Measurements from ENCODE around the gene LMBR1. TPM values are rescaled to one million over a fixed set of nuclear protein-coding genes. Genes with fewer than 3 reads are reported as not detected.

Gene LMBR1
- total RNA-seq, 3 donors from 2014 or later, result 40.5 to 56.3 (median 44.9) TPM

DNA sequence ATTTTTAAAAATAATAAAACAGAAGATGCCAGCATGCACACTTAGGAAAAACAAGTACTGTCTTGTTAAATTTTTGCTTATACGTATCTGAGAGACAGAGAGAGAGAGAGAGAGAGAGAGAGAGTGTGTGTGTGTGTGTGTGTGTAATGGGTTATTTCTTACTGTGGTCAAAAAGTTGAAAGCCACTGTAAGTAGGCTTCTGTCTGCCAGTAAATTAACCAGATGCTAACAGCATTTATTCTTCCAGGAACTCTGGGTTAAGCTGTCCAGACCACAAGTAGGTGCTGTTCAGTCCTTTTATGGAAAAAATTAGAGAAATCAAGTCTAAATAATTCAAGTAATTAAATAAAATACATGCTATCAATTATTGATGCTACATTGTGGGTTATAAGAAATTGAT is 212.7 kb downstream of the LMBR1 start:
- H3K4me3 ChIP-seq, result no peak overlapping the region
- ATAC-seq (no peak), DNase-seq (no peak)
- no peaks in the 10 kb centered on the region for H3K36me3 ChIP-seq (ENCODE audit: low read depth)
- no peaks in the 10 kb centered on the region for H3K9me3 ChIP-seq
- intact Hi-C loops (cut with DNase I, micrococcal nuclease), result no loop called here
- TF ChIP-seq, protein P1, sequence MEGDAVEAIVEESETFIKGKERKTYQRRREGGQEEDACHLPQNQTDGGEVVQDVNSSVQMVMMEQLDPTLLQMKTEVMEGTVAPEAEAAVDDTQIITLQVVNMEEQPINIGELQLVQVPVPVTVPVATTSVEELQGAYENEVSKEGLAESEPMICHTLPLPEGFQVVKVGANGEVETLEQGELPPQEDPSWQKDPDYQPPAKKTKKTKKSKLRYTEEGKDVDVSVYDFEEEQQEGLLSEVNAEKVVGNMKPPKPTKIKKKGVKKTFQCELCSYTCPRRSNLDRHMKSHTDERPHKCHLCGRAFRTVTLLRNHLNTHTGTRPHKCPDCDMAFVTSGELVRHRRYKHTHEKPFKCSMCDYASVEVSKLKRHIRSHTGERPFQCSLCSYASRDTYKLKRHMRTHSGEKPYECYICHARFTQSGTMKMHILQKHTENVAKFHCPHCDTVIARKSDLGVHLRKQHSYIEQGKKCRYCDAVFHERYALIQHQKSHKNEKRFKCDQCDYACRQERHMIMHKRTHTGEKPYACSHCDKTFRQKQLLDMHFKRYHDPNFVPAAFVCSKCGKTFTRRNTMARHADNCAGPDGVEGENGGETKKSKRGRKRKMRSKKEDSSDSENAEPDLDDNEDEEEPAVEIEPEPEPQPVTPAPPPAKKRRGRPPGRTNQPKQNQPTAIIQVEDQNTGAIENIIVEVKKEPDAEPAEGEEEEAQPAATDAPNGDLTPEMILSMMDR (IDR thresholded peaks at IDR 0.05), result no peak
- H3K4me1 ChIP-seq (ENCODE audit: low read depth), result no peaks in the 10 kb centered on the region

DNA sequence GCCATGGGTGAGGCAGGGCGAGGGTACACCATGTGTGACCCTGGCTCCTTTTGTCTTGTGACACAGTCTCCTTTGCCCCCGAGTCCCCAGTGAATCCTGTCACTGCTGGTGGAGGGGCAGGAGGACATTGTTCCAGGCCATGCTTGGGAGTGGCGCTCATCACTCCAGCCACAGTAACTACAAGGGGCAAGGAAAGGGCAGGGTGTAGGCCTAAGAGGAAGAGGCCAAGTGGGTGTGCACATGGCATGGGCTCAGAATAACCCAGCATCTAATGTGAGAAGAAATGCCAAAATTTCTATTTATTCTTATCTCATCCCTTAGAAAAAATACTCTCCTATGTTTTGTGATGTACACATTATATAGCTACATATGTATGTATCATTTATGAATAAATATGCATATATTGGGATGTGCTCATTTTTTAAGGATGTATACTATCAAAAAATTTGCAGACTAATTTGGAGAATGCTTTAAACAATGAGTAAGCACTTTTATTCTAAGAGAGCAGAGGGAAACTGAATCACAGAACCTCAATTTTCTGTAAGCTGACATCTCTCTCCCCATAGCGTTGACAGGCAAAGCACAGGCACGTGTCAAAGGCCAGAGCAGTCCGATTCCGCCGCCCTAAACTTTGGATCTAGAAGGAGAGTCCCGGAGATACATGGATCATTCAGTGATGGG is 215.5 kb downstream of the LMBR1 start:
- H3K9me3 ChIP-seq, result no peaks in the 10 kb centered on the region
- intact Hi-C loops (cut with DNase I, micrococcal nuclease), result no loop called here
- TF ChIP-seq, protein P1 (IDR thresholded peaks at IDR 0.05), result no peak
- DNase-seq, result no peak
- no peak overlapping the region for H3K4me3 ChIP-seq
- H3K36me3 ChIP-seq (ENCODE audit: low read depth), result no peaks in the 10 kb centered on the region
- no peak for ATAC-seq
- H3K4me1 ChIP-seq (ENCODE audit: low read depth), result no peaks in the 10 kb centered on the region

DNA sequence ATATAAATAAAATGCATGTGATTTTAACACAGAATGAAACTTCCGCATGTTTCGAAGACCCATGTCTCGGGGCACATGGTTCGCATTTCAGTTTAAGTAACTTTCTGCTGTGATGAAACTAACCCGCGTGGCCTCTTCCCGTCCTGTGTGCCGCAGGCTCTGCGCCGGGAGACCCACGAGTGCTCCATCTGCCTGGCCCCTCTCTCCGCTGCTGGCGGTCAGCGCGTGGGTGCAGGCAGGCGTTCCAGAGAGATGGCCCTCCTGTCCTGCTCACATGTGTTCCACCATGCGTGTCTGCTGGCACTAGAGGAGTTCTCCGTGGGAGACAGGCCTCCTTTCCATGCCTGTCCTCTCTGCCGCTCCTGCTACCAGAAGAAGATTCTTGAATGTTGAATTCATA is 216.7 kb downstream of the LMBR1 start:
- Histone ChIP-seq H3K4me1 (ENCODE audit: low read depth) (no peaks in the 10 kb centered on the region), H3K9me3 (no peaks in the 10 kb centered on the region), H3K4me3 (no peak overlapping the region), H3K36me3 (ENCODE audit: low read depth) (no peaks in the 10 kb centered on the region)
- intact Hi-C loops (cut with DNase I, micrococcal nuclease), result no loop called here
- DNase-seq, result no peak
- TF ChIP-seq, protein P1 (IDR thresholded peaks at IDR 0.05), result no peak
- no peak for ATAC-seq

DNA sequence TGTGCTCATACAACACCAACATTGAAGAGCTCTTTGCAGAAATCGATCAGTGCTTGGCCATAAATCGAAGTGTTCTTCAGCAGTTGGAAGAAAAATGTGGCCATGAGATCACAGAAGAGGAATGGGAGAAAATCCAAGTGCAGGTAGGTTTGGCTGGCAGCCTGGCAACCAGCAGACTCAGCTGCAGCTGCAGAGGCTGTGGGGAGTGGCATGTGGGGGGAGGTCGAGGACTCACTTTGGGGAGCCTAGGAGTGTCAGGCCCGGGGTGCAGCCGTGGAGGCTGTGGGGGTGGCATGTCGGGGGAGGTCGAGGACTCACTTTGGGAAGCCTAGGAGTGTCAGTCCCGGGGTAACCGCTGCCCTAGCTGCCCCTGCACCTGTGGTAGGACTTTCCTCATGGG is 217.3 kb downstream of the LMBR1 start:
- intact Hi-C loops (cut with DNase I, micrococcal nuclease), result no loop called here
- Histone ChIP-seq H3K4me3 (no peak overlapping the region), H3K4me1 (ENCODE audit: low read depth) (no peaks in the 10 kb centered on the region), H3K9me3 (no peaks in the 10 kb centered on the region), H3K36me3 (ENCODE audit: low read depth) (no peaks in the 10 kb centered on the region)
- DNase-seq, result no peak
- TF ChIP-seq, protein P1 (IDR thresholded peaks at IDR 0.05), result no peak
- no peak for ATAC-seq

DNA sequence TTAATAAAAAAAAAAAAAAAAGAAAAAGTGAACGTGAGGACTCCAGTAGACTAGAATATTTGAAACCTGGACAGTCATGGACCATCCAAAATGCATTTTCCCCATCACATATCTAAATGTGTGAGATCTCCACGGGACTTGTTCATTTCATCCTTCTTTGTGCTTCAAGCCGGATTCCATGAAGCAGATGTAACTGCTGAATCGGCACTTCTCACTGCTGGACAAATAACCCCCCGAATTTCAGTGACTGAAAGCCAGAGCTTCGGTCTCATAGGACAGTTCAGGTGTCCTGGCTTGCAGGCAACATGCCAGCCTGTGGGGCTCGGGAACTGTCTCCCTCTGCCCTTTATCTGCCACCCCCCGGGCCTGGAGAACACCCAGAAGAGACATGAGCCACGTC is 219.1 kb downstream of the LMBR1 start:
- TF ChIP-seq, protein P1 (IDR thresholded peaks at IDR 0.05), result no peak
- no peaks in the 10 kb centered on the region for H3K36me3 ChIP-seq (ENCODE audit: low read depth)
- no peak overlapping the region for H3K4me3 ChIP-seq
- H3K9me3 ChIP-seq, result no peaks in the 10 kb centered on the region
- no peaks in the 10 kb centered on the region for H3K4me1 ChIP-seq (ENCODE audit: low read depth)
- no peak for ATAC-seq
- intact Hi-C loops (cut with DNase I, micrococcal nuclease), result no loop called here
- DNase-seq, result no peak

DNA sequence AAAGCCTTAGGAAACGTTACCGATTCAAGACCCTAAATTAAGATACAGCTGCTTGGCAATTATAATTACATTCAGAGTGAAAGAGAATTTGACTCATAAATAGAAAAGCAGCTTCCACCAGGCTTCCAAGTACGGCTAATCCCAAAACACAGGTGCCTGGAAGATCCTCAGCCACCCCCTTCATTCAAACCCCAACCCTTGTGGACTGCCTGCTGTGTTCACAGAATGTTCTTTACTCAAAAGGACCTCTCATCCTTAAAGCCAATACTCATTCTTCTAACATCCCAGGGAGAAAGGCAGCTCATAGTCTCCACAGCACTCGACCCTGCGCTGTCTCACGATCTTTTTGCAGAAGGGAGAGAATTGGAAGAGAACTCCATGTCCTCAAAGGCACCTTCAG is 219.5 kb downstream of the LMBR1 start:
- no peak for ATAC-seq
- Histone ChIP-seq H3K4me3 (no peak overlapping the region), H3K9me3 (no peaks in the 10 kb centered on the region), H3K4me1 (ENCODE audit: low read depth) (no peaks in the 10 kb centered on the region), H3K36me3 (ENCODE audit: low read depth) (no peaks in the 10 kb centered on the region)
- TF ChIP-seq, protein P1 (IDR thresholded peaks at IDR 0.05), result no peak
- intact Hi-C loops (cut with DNase I, micrococcal nuclease), result no loop called here
- DNase-seq, result no peak

All from mucosa of descending colon (tissue), 3 donors.